ENCODE results near the gene OR5D16.
"Not testable (repeated sequence)": the region's sequence is repeated elsewhere in the genome, so short reads cannot be mapped to it uniquely, and the experiment has no call there.

OR5D16 gene

DNA sequence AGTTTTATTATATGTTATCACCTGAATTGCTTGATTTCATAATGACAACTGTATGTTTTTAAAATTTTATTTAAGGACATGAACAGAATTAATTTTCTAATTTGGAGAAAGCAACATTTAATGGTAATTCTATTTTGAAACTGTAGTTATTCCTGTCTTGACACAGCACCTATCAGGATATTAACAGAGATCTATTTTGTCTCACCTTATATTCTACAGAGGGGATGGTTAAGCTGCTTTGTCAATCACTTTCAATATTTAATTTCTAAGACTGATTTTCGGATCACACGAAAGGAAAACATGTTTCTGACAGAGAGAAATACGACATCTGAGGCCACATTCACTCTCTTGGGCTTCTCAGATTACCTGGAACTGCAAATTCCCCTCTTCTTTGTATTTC is at the start of gene OR5D16:
Gene OR5D16, plus strand, starts transcription at position 301 of the 400 bp plus-strand sequence. Its CDS starts 0 bp downstream, at position 301.
- no peak for DNase-seq

DNA sequence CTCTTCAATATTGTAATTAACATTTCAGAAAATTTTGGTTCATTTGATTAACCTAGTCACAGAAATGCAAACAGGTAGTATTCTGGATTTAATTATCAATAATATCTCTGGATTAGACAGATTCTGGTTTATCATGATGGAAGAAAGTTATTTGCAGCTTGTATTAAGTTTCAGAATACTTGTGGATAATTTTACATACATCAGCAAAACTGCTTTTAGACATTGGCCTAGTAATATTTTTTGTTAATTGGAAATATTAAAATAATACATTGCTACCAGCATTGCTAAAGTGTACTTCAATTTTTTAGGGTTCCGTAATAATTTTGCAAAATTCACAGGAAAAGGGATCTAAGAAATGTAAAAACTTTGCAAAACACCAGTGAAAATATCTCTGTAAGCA is 46.9 kb upstream of the OR5D16 start:
- no peak for DNase-seq

- DNase-seq = no peak
These were observed 45.2 kb upstream of the OR5D16 start for GRCh38 chr11:55793321-55793720.

DNA sequence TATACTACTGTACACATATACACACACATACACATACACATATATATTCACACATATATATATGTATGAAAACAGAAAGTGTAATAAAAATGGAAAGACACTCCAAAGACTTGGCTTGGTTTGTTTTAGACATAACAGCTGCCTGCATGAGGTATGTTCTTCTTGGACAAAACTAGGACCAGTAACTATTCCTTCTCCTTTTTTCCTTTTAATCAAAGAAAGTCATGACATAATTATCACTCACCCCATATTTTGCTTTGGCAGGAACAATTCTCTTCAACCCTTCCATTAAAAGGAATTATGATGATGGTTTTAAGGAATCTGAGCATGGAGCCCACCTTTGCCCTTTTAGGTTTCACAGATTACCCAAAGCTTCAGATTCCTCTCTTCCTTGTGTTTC is 43.3 kb upstream of the OR5D16 start, which contains the start of gene OR5D14:
Gene OR5D14, plus strand, starts transcription at position 301 of the 400 bp plus-strand sequence. Its CDS starts 0 bp downstream, at position 301.
- no peak for DNase-seq

GRCh38 chr11:55806248-55806647 is 32.3 kb upstream of the OR5D16 start:
- no peak for DNase-seq

- no peak for DNase-seq
These were observed 27.5 kb upstream of the OR5D16 start, which contains the start of gene OR5L1 for GRCh38 chr11:55811067-55811466. Gene OR5L1 (plus strand): TSS chr11:55811367. CDS start chr11:55811467, 100 bp downstream.

DNA sequence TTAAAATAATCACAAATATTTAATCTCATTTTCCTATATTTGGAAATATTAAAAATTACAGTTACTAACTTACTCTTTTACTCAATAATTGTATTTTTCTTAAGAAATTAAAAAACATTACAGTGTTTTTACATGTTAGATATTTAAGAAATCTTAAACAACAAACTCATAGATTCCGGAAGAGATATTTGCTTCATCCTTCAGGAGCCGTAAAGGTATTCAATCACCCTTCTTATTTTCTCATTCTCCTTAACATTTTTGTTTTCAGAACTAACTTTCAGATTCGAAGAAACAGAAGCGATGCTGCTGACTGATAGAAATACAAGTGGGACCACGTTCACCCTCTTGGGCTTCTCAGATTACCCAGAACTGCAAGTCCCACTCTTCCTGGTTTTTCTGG is 19.2 kb upstream of the OR5D16 start, which contains the start of gene OR5D18:
Gene OR5D18, plus strand, starts transcription at position 301 of the 400 bp plus-strand sequence. Its CDS starts 0 bp downstream, at position 301.
- DNase-seq = no peak

- no peak for DNase-seq
These were observed 11.6 kb upstream of the OR5D16 start, which contains the start of gene OR5L2 for GRCh38 chr11:55826919-55827318. Gene OR5L2 (plus strand): TSS chr11:55827219. CDS start chr11:55827219, 0 bp downstream.

DNA sequence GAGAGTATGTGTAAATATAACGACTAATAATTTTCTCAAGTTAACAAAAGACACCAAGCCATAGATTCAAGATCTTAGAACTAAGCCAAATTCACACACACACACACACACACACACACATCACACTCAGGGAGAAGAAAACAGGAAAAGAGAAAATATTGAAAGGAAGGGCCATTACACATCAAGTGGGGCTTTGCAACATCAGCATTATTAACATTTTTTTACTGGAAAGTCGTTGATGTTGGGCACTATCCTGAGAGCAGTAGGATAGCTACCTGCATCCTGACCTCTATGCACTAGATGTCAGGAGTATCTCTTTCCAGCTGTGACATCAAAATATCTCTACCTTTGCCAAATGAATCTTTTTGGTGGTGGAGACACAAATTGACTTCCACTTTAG is 8.9 kb downstream of the OR5D16 start:
- no peak for DNase-seq

DNA sequence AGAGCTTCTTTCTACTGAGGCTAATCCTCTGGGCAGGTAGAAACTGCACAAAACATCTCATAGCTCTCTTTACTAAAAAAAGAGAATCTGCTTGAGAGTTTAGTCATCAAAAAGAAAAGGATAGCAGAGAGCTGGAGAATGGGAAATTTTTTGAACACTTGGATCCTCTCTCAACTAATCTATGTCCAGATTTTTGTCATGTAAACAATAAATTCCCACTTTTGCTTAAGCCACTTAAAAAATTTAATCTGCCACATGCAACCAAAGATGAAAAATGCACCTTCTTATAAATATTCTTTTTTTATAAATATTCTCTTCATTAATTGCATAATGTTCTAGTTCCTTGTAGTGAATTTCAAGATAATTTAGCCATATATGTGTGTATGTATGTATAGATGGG is 10.5 kb downstream of the OR5D16 start:
- DNase-seq = no peak

DNA sequence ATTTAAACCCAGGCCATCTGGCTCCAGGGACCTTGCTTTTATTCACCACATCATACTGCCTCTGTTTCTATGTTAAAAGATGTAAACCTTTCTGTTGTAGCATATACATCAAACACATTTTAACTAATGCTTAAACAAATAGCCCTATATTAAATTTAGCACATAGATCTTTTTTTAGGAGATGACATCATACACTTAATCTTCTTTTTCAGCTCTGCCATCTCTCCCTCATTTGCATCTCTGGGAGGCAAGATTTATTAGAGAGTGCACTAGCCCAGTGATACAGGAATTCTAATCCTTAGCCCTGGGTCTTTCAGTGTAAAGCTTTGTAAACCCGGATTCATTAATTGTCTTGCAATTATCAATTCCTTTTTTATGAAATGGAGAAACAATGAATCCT is 13.6 kb downstream of the OR5D16 start:
- DNase-seq = no peak

- DNase-seq = no peak
These were observed 16.2 kb downstream of the OR5D16 start for GRCh38 chr11:55854704-55855103.

- not testable (repeated sequence) for DNase-seq
These were observed 28.8 kb downstream of the OR5D16 start for GRCh38 chr11:55867354-55867753.

DNA sequence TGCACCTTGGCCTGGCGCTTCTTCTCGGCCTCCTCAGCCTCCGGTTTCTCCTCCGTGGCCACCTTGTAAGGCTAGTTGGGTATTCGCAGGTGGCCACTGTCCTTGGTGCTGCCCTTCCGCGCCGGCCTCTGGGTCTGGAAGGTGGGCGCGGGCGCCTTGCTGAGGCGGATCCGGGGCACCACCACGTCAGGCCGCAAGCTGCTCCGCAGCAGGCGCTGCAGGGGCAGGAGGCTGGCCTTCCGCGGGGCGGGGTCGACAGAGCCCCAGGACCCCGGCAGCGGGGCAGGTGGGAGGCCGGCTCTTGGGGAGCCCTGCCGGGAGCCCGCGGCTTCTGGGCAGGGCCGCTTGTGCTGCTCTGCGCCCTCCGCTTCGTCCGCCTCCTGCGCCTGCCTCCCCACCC is 34.2 kb downstream of the OR5D16 start:
- not testable (repeated sequence) for DNase-seq

- not testable (repeated sequence) for DNase-seq
These were observed 34.6 kb downstream of the OR5D16 start for GRCh38 chr11:55873146-55873545.

DNA sequence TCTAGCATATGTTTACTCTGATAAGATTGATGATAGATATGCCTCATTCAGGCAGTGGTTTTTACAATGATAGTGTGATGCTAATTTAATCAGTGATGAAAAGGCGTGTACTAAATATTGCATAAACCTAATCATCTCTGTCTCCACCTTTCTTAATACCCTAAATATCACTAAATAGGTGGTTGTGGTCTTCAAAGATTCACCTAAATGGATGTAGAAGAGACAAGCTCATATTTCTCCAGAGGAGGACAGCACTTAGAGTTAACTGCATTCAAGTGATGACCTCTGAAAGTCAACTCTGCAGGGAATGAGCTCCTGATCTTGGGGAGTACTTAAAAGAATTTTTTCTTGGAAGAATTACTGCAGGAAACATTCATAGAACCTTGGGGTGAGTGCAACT is 44.4 kb downstream of the OR5D16 start, which contains the start of gene TRIM51:
Gene TRIM51, plus strand, starts transcription at position 301 of the 400 bp plus-strand sequence. CDS start 2,132 bp downstream, outside the sequence.
- not testable (repeated sequence) for DNase-seq

DNA sequence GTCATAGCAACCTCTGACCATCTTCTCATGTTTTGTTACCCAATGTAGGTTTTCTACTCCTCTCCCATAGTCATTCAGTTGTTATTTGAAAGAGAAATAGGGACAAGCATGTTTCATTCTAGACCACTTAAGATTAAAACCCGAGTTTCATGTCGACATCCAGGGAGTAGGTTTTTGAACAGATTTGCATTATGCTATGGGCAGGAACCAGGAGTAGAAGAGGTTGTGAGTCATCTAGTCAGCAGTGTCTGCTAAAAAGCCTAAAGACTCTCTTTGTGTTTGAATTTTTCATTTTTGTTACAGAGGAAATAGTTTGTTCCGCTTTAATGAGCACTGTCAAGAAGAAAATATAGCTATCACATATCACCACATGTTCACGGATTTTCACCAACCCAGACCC is 46.4 kb downstream of the OR5D16 start:
- DNase-seq = not testable (repeated sequence)

DNA sequence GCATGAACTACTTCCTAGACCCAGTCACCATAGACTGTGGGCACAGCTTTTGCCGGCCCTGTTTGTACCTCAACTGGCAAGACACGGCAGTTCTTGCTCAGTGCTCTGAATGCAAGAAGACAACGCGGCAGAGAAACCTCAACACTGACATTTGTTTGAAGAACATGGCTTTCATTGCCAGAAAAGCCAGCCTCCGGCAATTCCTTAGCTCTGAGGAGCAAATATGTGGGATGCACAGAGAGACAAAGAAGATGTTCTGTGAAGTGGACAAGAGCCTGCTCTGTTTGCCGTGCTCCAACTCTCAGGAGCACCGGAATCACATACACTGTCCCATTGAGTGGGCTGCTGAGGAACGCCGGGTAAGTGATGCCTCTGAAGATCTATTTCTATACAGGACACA is 46.9 kb downstream of the OR5D16 start:
- DNase-seq = not testable (repeated sequence)
